Astrocyte (in vitro differentiated cells and primary cell): ENCODE measurements around the gene PCNA. TPM values are rescaled to one million over a fixed set of nuclear protein-coding genes. Genes with fewer than 3 reads are reported as not detected.
A peak's percentile ranks its signal among the peaks of the same experiment; 100 is the strongest.
"Not testable (repeated sequence)": the region's sequence is repeated elsewhere in the genome, so short reads cannot be mapped to it uniquely, and the experiment has no call there.

ENCODE experiments used
- DNase-seq: peaks from one replicate; pipeline ENCODE4 v3.0.0-alpha.2; 2010; ENCODE audit warnings: low read depth
- FAIRE-seq: peaks from 2 replicates; lab custom pipeline; 2011; peaks lifted over from hg19 to GRCh38; lab: Jason Lieb, UNC
- H2AFZ ChIP-seq: 2 replicates; pipeline ENCODE4 v1.6.0; 2012; ENCODE audit warnings: low read depth, low read length, inconsistent platforms
- H3K27ac ChIP-seq: 2 replicates; pipeline ENCODE4 v1.5.1; 2011; ENCODE audit warnings: low read depth, low read length, inconsistent platforms
- H3K27me3 ChIP-seq: 2 replicates; pipeline ENCODE4 v1.6.0; 2011; ENCODE audit warnings: low read length, inconsistent platforms; ENCODE audit not compliant: insufficient read depth
- H3K36me3 ChIP-seq: 2 replicates; pipeline ENCODE4 v1.5.1; 2011; ENCODE audit warnings: low read length, inconsistent platforms; ENCODE audit not compliant: insufficient read depth
- H3K4me1 ChIP-seq: 2 replicates; pipeline ENCODE4 v1.5.1; 2011; ENCODE audit warnings: low read length, inconsistent platforms; ENCODE audit not compliant: insufficient read depth
- H3K4me2 ChIP-seq: 2 replicates; pipeline ENCODE4 v1.6.0; 2012; ENCODE audit warnings: low read length, inconsistent platforms
- H3K4me3 ChIP-seq: 2 replicates; pipeline ENCODE4 v1.5.1; 2011; ENCODE audit warnings: low read depth, mild to moderate bottlenecking, low read length, inconsistent platforms; ENCODE audit not compliant: insufficient read depth
- H3K79me2 ChIP-seq: 2 replicates; pipeline ENCODE4 v1.6.0; 2012; ENCODE audit warnings: mild to moderate bottlenecking, low read length, inconsistent platforms; ENCODE audit not compliant: insufficient read depth
- H3K9ac ChIP-seq: 2 replicates; pipeline ENCODE4 v1.6.0; 2012; ENCODE audit warnings: mild to moderate bottlenecking, low read length, inconsistent platforms
- H3K9me3 ChIP-seq: 2 replicates; pipeline ENCODE4 v1.5.1; 2012; ENCODE audit warnings: low read depth, mild to moderate bottlenecking, low read length, inconsistent platforms; ENCODE audit not compliant: insufficient read depth
- H4K20me1 ChIP-seq: 2 replicates; pipeline ENCODE4 v1.6.0; 2012; ENCODE audit warnings: low read length, inconsistent platforms; ENCODE audit not compliant: insufficient read depth
- H3K27ac Mint-ChIP-seq: one replicate; pipeline ENCODE4 v1.8.0; 2021; ENCODE audit warnings: mild to moderate bottlenecking, mixed read lengths; ENCODE audit not compliant: unreplicated experiment
- H3K27me3 Mint-ChIP-seq: one replicate; pipeline ENCODE4 v1.8.0; 2021; ENCODE audit warnings: low read depth, mixed read lengths; ENCODE audit not compliant: unreplicated experiment
- H3K36me3 Mint-ChIP-seq: one replicate; pipeline ENCODE4 v1.8.0; 2021; ENCODE audit warnings: low read depth, mixed read lengths; ENCODE audit not compliant: unreplicated experiment
- H3K4me1 Mint-ChIP-seq: one replicate; pipeline ENCODE4 v1.8.0; 2021; ENCODE audit warnings: low read depth, mixed read lengths; ENCODE audit not compliant: unreplicated experiment
- H3K4me3 Mint-ChIP-seq: one replicate; pipeline ENCODE4 v1.8.0; 2021; ENCODE audit warnings: mild to moderate bottlenecking, moderate library complexity, mixed read lengths; ENCODE audit not compliant: unreplicated experiment
- H3K9me3 Mint-ChIP-seq: one replicate; pipeline ENCODE4 v1.8.0; 2021; ENCODE audit warnings: mild to moderate bottlenecking, mixed read lengths; ENCODE audit not compliant: unreplicated experiment
- EZH2 ChIP-seq: IDR thresholded peaks from 2 replicates; pipeline ENCODE4 v1.6.1; 2012; ENCODE audit warnings: mild to moderate bottlenecking, low read length, inconsistent platforms; ENCODE audit not compliant: insufficient read depth
- total RNA-seq: library from RNA; stranded (reverse); gene quantifications from 2 replicates; pipeline ENCODE4 v1.2.1, GENCODE V29; 2021
- TF ChIP-seq, protein P1 (sequence below): IDR thresholded peaks from 2 replicates; pipeline ENCODE4 v1.5.1; 2011; ENCODE audit warnings: low read depth, mild to moderate bottlenecking, inconsistent platforms, low read length, moderate library complexity; ENCODE audit not compliant: insufficient read depth

PCNA gene
- total RNA-seq, 1 donor from 2014 or later = 77.6 TPM

- Histone ChIP-seq H3K9ac (no peak overlapping the region), H3K4me1 (no peaks in the 10 kb centered on the region), H3K27me3 (no peaks in the 10 kb centered on the region), H2AFZ (no peak overlapping the region), H3K36me3 (peaks cover 42% of the 10 kb centered on the region), H3K4me2 (no peak overlapping the region), H3K27ac (no peak overlapping the region), H3K79me2 (peaks cover 17% of the 10 kb centered on the region), H3K9me3 (no peaks in the 10 kb centered on the region), H4K20me1 (peaks cover 39% of the 10 kb centered on the region), H3K4me3 (no peak overlapping the region)
- Mint-ChIP-seq H3K36me3 (peaks cover 13% of the 10 kb centered on the region), H3K27me3 (no peaks in the 10 kb centered on the region), H3K4me3 (no peak overlapping the region), H3K27ac (no peak overlapping the region), H3K4me1 (peaks cover 3% of the 10 kb centered on the region), H3K9me3 (no peaks in the 10 kb centered on the region)
- no peak for TF ChIP-seq EZH2
- TF ChIP-seq, protein P1, sequence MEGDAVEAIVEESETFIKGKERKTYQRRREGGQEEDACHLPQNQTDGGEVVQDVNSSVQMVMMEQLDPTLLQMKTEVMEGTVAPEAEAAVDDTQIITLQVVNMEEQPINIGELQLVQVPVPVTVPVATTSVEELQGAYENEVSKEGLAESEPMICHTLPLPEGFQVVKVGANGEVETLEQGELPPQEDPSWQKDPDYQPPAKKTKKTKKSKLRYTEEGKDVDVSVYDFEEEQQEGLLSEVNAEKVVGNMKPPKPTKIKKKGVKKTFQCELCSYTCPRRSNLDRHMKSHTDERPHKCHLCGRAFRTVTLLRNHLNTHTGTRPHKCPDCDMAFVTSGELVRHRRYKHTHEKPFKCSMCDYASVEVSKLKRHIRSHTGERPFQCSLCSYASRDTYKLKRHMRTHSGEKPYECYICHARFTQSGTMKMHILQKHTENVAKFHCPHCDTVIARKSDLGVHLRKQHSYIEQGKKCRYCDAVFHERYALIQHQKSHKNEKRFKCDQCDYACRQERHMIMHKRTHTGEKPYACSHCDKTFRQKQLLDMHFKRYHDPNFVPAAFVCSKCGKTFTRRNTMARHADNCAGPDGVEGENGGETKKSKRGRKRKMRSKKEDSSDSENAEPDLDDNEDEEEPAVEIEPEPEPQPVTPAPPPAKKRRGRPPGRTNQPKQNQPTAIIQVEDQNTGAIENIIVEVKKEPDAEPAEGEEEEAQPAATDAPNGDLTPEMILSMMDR = no peak
- no peak for DNase-seq
- FAIRE-seq = no peak
Measured at GRCh38 chr20:5104479-5104878, 15.3 kb downstream of the PCNA start.

DNA sequence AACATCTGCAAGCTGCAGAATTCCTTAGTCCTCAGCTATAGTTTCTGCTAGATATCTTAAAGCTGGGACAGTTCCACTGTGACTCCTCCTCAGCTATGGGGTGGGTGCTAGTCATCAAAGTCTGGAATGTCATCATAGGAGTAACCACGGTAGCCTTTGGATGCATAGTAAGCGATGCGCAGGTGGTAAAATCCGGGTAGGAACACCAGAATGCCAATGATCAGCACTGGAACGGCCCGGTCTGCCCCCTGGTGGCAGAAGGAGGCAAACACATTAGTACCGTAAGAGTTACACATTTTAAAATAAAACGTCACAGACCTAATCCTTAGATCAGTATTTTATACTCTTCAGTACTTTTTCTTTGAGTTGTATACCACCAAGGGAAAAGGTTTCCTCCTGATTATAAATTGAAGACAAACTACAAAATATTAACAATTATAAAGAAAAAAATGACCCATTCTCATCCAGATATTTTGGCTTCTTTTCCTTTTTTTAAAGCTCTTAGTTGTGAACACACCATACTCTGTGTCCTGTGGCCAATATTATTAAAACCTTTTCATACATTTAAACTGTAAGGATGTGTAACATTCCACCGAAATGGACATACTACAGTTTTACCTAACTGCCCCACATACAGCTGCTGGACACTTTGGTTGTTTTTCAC, 18.9 kb downstream of the PCNA start:
- H4K20me1 ChIP-seq = peaks cover 43% of the 10 kb centered on the region
- Mint-ChIP-seq H3K4me3 (no peak overlapping the region), H3K9me3 (no peaks in the 10 kb centered on the region), H3K4me1 (peaks cover 3% of the 10 kb centered on the region), H3K27me3 (no peaks in the 10 kb centered on the region), H3K27ac (peak overlapping the region; percentile 66), H3K36me3 (peaks cover 11% of the 10 kb centered on the region)
- H3K4me2 ChIP-seq = no peak overlapping the region
- no peak overlapping the region for H2AFZ ChIP-seq
- TF ChIP-seq EZH2 = no peak
- TF ChIP-seq, protein P1 = peak; percentile 73
- peaks cover 40% of the 10 kb centered on the region for H3K36me3 ChIP-seq
- no peaks in the 10 kb centered on the region for H3K4me1 ChIP-seq
- H3K4me3 ChIP-seq = no peak overlapping the region
- H3K9ac ChIP-seq = no peak overlapping the region
- no peak for DNase-seq
- FAIRE-seq = no peak
- no peaks in the 10 kb centered on the region for H3K9me3 ChIP-seq
- H3K27ac ChIP-seq = no peak overlapping the region
- no peaks in the 10 kb centered on the region for H3K27me3 ChIP-seq
- H3K79me2 ChIP-seq = peaks cover 18% of the 10 kb centered on the region

- not testable (repeated sequence) for H3K4me1 ChIP-seq, H3K27ac ChIP-seq, H3K4me2 ChIP-seq, H3K9ac ChIP-seq, H3K27ac Mint-ChIP-seq, H3K27me3 ChIP-seq, H3K9me3 ChIP-seq, H3K9me3 Mint-ChIP-seq, H3K27me3 Mint-ChIP-seq, H2AFZ ChIP-seq, DNase-seq, H3K4me3 Mint-ChIP-seq, FAIRE-seq, H3K4me3 ChIP-seq, H3K4me1 Mint-ChIP-seq
- H3K36me3 Mint-ChIP-seq = peaks cover 11% of the 10 kb centered on the region
- Histone ChIP-seq H3K36me3 (peaks cover 37% of the 10 kb centered on the region), H3K79me2 (peaks cover 18% of the 10 kb centered on the region), H4K20me1 (peaks cover 43% of the 10 kb centered on the region)
Measured at GRCh38 chr20:5099909-5100308, 19.8 kb downstream of the PCNA start.

DNA sequence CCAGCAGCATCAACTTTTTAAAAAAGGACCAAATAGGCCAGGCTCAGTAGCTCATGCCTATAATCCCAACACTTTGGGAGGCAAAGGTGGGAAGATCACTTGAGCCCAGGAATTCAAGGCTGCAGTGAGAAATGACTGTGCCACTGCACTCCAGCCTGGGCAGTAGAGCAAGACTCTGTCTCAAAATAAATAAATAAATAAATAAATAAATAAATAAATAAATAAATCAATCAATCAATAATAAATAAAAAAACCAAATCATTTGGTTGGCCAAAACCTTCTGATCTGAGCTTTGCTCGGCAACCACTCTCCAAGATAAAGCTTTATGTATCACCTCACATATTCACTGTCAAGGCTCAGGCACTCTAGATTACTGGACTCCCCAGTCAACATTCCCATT, 20.7 kb downstream of the PCNA start:
- H3K4me3 ChIP-seq, H3K4me3 Mint-ChIP-seq, H3K27me3 ChIP-seq, H3K9ac ChIP-seq, H2AFZ ChIP-seq, H3K9me3 Mint-ChIP-seq, H3K4me2 ChIP-seq, H3K4me1 ChIP-seq, DNase-seq, H3K36me3 Mint-ChIP-seq, H3K27ac ChIP-seq, H3K27ac Mint-ChIP-seq, H3K27me3 Mint-ChIP-seq, H3K4me1 Mint-ChIP-seq, FAIRE-seq, H3K9me3 ChIP-seq: not testable (repeated sequence)
- Histone ChIP-seq H3K36me3 (peaks cover 31% of the 10 kb centered on the region), H3K79me2 (peaks cover 12% of the 10 kb centered on the region), H4K20me1 (peaks cover 36% of the 10 kb centered on the region)
